Aorta (tissue), 5 donors: Measurements from ENCODE around the gene SSX4B. TPM values are rescaled to one million over a fixed set of nuclear protein-coding genes. Genes with fewer than 3 reads are reported as not detected.
"Not testable (repeated sequence)": the region's sequence is repeated elsewhere in the genome, so short reads cannot be mapped to it uniquely, and the experiment has no call there.

Source experiments
- ATAC-seq: fragments of 200-7000 bp; cut with Tn5 transposase; one replicate; pipeline ENCODE4 v1.9.1; 2022; ENCODE audit warnings: moderate library complexity; ENCODE audit not compliant: low FRiP score
- DNase-seq, 2 donors: peaks; one replicate each; pipeline ENCODE4 v3.0.0-alpha.2; 2020
- H3K27ac ChIP-seq, 2 donors: one replicate each; pipeline ENCODE4 v1.5.1; 2013; ENCODE audit warnings: low read length in 2 of 2, mild to moderate bottlenecking in 2 of 2, moderate library complexity in 2 of 2, control low read depth in 1 of 2, inconsistent platforms in 1 of 2, low read depth in 1 of 2
- H3K27me3 ChIP-seq, 2 donors: one replicate each; pipeline ENCODE4 v1.6.1; 2013; ENCODE audit warnings: control low read depth in 1 of 2, low read length in 1 of 2, mild to moderate bottlenecking in 1 of 2, moderate library complexity in 1 of 2; ENCODE audit not compliant: insufficient read depth in 2 of 2, control insufficient read depth in 1 of 2
- H3K36me3 ChIP-seq, 2 donors: one replicate each; pipeline ENCODE4 v1.6.1; 2013; ENCODE audit warnings: control low read depth in 1 of 2, low read length in 1 of 2, mild to moderate bottlenecking in 1 of 2; ENCODE audit not compliant: insufficient read depth in 2 of 2, control insufficient read depth in 1 of 2
- H3K4me1 ChIP-seq, 2 donors: one replicate each; pipeline ENCODE4 v1.6.1; 2013; ENCODE audit warnings: low read length in 2 of 2, control low read depth in 1 of 2, mild to moderate bottlenecking in 1 of 2, moderate library complexity in 1 of 2; ENCODE audit not compliant: insufficient read depth in 2 of 2, control insufficient read depth in 1 of 2
- H3K4me3 ChIP-seq, 2 donors: one replicate each; pipeline ENCODE4 v1.5.1; 2013; ENCODE audit warnings: low read length in 2 of 2, control low read depth in 1 of 2, mild to moderate bottlenecking in 1 of 2
- H3K9me3 ChIP-seq: one replicate; pipeline ENCODE4 v1.6.1; 2013; ENCODE audit warnings: mild to moderate bottlenecking, low read length; ENCODE audit not compliant: control insufficient read depth
- WGBS, 2 donors: extraction: QIAGEN DNeasy Blood & Tissue Kit; methylation state at CpG; one replicate each; pipeline ENCODE4 v1.1.7; 2013; 5-methylcytosine and 5-hydroxymethylcytosine counted together
- intact Hi-C, 2 donors: fragments of 100-400 bp; cut with DNase I; formaldehyde crosslinking; loops; one replicate each; pipeline versions ENCODE4 v1.14.2 to v1.15.0; 2022
- polyA plus RNA-seq, 2 donors: library from polyadenylated mRNA; stranded (reverse); fragments of 200-250 nt; gene quantifications; one replicate each; pipeline ENCODE4 v1.2.3, GENCODE V29; 2013
- total RNA-seq, 2 donors: library from RNA; stranded (reverse); fragmentation: NEBNext Ultra II Directional; extraction: Animal tissue kit (Norgen Biotek cat#: 25700); gene quantifications; one replicate each; pipeline ENCODE4 v1.2.1, GENCODE V29; 2021
- donor health status: healthy with polysubstance abuse.
- donor health status: Bipolar disorder and iron deficiency.
- donor health status: DM: no; HTN: no; CAD: no.
- donor health status: DM: no; HTN: no; CAD: no.
- donor health status: DM: yes; HTN: yes; CAD: no.

Gene SSX4B
- total and polyA plus RNA-seq, 4 donors: not detected

- H3K27me3 ChIP-seq, intact Hi-C loops, H3K27ac ChIP-seq, H3K4me3 ChIP-seq, ATAC-seq, H3K4me1 ChIP-seq, DNase-seq, H3K9me3 ChIP-seq, H3K36me3 ChIP-seq: not testable (repeated sequence)
- WGBS, 2 donors: 77 to 85% methylated on average over 6 of the region's 6 CpGs
Observed at GRCh38 chrX:48359281-48359680, 52.5 kb downstream of the SSX4B start.

GRCh38 chrX:48357681-48358080 is 54.1 kb downstream of the SSX4B start:
- intact Hi-C loops: no loop called here
- 90 to 94% methylated on average over 8 of the region's 8 CpGs for WGBS, 2 donors
- H3K9me3 ChIP-seq: no peaks in the 10 kb centered on the region
- ATAC-seq (no peak), DNase-seq (no peak)
- no peak overlapping the region for H3K4me3 ChIP-seq
- no peaks in the 10 kb centered on the region for H3K27me3 ChIP-seq
- no peaks in the 10 kb centered on the region for H3K36me3 ChIP-seq
- no peaks in the 10 kb centered on the region for H3K4me1 ChIP-seq
- H3K27ac ChIP-seq: no peak overlapping the region

GRCh38 chrX:48356315-48357094 is 55.3 kb downstream of the SSX4B start, which contains the start of gene SSX3:
Gene SSX3, minus strand, starts transcription at chrX:48356703. Its CDS starts 1,454 bp downstream, at chrX:48355249.
- H3K36me3 ChIP-seq, H3K4me1 ChIP-seq, H3K4me3 ChIP-seq, H3K27me3 ChIP-seq, DNase-seq, intact Hi-C loops, H3K9me3 ChIP-seq, ATAC-seq, H3K27ac ChIP-seq: not testable (repeated sequence)
- WGBS, 2 donors: 85 to 90% methylated on average over 17 to 19 of the region's 19 CpGs

Other genes starting within 250 kb of the SSX4B start
- not detected for gene SSX5, start 215.2 kb downstream of the SSX4B start, total RNA-seq
- gene SSX5, start 215.2 kb downstream of the SSX4B start, polyA plus RNA-seq: not detected
- gene SSX1, start 156.6 kb downstream of the SSX4B start, total RNA-seq: not detected
- not detected for gene SSX1, start 156.6 kb downstream of the SSX4B start, polyA plus RNA-seq
- not detected for gene SSX3, start 55.3 kb downstream of the SSX4B start, total RNA-seq
- gene SSX3, start 55.3 kb downstream of the SSX4B start, polyA plus RNA-seq: not detected
- not detected for gene SSX4, start 28.4 kb downstream of the SSX4B start, total RNA-seq
- not detected for gene SSX4, start 28.4 kb downstream of the SSX4B start, polyA plus RNA-seq
- gene SLC38A5, start 58.3 kb upstream of the SSX4B start, total RNA-seq: 10 to 100 TPM; 11.8 to 13.2 TPM
- 1 to 10 TPM; 6.0 to 8.5 TPM for gene SLC38A5, start 58.3 kb upstream of the SSX4B start, polyA plus RNA-seq
- gene FTSJ1, start 64.2 kb upstream of the SSX4B start, total RNA-seq: 10 to 100 TPM; 32.7 to 38.4 TPM
- gene FTSJ1, start 64.2 kb upstream of the SSX4B start, polyA plus RNA-seq: 10 to 100 TPM; 28.5 to 45.1 TPM
- 10 to 100 TPM; 10.3 to 12.0 TPM for gene PORCN, start 97.0 kb upstream of the SSX4B start, total RNA-seq
- gene PORCN, start 97.0 kb upstream of the SSX4B start, polyA plus RNA-seq: 10 to 100 TPM in 1 of 2 donors, 1 to 10 TPM in 1; 4.5 to 18.7 TPM
- 10 to 100 TPM; 12.6 to 15.4 TPM for gene EBP, start 109.8 kb upstream of the SSX4B start, total RNA-seq
- 10 to 100 TPM; 21.7 to 32.7 TPM for gene EBP, start 109.8 kb upstream of the SSX4B start, polyA plus RNA-seq
- 10 to 100 TPM; 15.2 to 16.7 TPM for gene TBC1D25, start 127.8 kb upstream of the SSX4B start, total RNA-seq
- 1 to 10 TPM; 4.6 to 8.4 TPM for gene TBC1D25, start 127.8 kb upstream of the SSX4B start, polyA plus RNA-seq
- 100 to 1,000 TPM; 194 to 285 TPM for gene RBM3, start 162.5 kb upstream of the SSX4B start, total RNA-seq
- gene RBM3, start 162.5 kb upstream of the SSX4B start, polyA plus RNA-seq: 100 to 1,000 TPM; 128 to 299 TPM
- 100 to 1,000 TPM; 110 to 112 TPM for gene WDR13, start 185.5 kb upstream of the SSX4B start, total RNA-seq
- gene WDR13, start 185.5 kb upstream of the SSX4B start, polyA plus RNA-seq: 100 to 1,000 TPM; 103 to 337 TPM